ENCODE measurements around the gene LRRC23.

DNA sequence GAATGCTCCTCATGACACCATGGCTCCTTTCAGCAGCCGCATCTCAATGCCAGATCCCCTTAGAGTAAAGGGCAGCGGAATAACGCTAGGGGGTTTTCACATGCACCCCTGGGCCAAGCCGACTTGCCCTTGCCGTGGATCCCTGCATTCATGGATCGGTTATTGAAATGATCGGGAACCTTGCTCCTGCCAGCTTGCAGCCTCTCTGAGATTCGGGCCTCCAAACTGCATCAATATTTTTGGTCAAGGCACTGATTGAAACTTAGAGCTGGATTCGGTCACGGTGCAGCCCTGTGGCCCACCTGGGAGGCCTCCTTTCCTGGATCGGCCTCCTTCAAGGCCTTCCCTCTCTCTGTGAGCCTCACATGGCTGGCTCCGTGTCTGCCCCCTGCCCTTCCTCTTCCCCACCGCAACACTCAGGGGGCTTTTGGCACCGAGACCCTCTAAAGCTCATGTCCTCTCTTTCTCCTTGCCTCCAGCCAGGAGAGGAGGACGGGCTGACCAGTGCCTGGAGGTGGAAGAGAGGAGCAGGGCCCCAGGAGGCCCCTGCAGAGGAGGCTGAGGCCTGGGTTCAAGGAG is 48.3 kb downstream of the LRRC23 start:
- TF ChIP-seq PHF8 (IDR thresholded peaks at IDR 0.05; ENCODE audit: borderline replicate concordance, low read depth) = no peak
- no peak for TF ChIP-seq POLR2A (IDR thresholded peaks at IDR 0.05; ENCODE audit: low read length)
- TF ChIP-seq KDM1A (IDR thresholded peaks at IDR 0.05; ENCODE audit: low read depth) = no peak
- no peak for TF ChIP-seq ESRRA (IDR thresholded peaks at IDR 0.05; ENCODE audit: borderline replicate concordance, low read length)
- no peak for TF ChIP-seq RNF2 (IDR thresholded peaks at IDR 0.05; ENCODE audit: borderline replicate concordance, low read depth)
- no peak for TF ChIP-seq HEYL (CRISPR knock-in tag; IDR thresholded peaks at IDR 0.05)

All from A549 (cell line).